HFFc6 (cell line): Measurements from ENCODE around the gene MED23. TPM values are rescaled to one million over a fixed set of nuclear protein-coding genes. Genes with fewer than 3 reads are reported as not detected.

Experiments used
- DNase-seq: peaks from one replicate; pipeline ENCODE4 v3.0.0-alpha.2; 2018
- H3K27ac Mint-ChIP-seq: 2 replicates; pipeline ENCODE4 v1.8.0; 2020; ENCODE audit warnings: mild to moderate bottlenecking, mixed read lengths
- H3K27me3 Mint-ChIP-seq: 2 replicates; pipeline ENCODE4 v1.8.0; 2021; ENCODE audit warnings: mild to moderate bottlenecking, moderate library complexity, mixed read lengths; ENCODE audit not compliant: insufficient read depth
- H3K36me3 Mint-ChIP-seq: 2 replicates; pipeline ENCODE4 v1.8.0; 2021; ENCODE audit warnings: low read depth, mixed read lengths
- H3K4me1 Mint-ChIP-seq: 2 replicates; pipeline ENCODE4 v1.8.0; 2020; ENCODE audit warnings: low read depth, mixed read lengths
- H3K4me3 Mint-ChIP-seq: 2 replicates; pipeline ENCODE4 v1.8.0; 2020; ENCODE audit warnings: mild to moderate bottlenecking, moderate library complexity, mixed read lengths
- H3K9me3 Mint-ChIP-seq: 2 replicates; pipeline ENCODE4 v1.8.0; 2020; ENCODE audit warnings: mild to moderate bottlenecking, mixed read lengths
- CTCF ChIP-seq: fragments of 200-600 bp; sonication (generic); IDR thresholded peaks from 2 replicates; pipeline ENCODE4 v1.5.0; 2021; ENCODE audit warnings: antibody characterized with exemption, mild to moderate bottlenecking
- total RNA-seq, 6 experiments: library from RNA; stranded (reverse); fragmentation: NEBNext Ultra II Directional; extraction: Animal tissue kit (Norgen Biotek cat#: 25700); gene quantifications; 2 replicates in 1 of 6; 3 replicates in 5 of 6; pipeline ENCODE4 v1.2.3, GENCODE V29; 2021

Gene MED23
- total RNA-seq, 6 experiments from 2014 or later = 20.5 to 27.3 (median 23.8) TPM

GRCh38 chr6:131592935-131593334 is 35.1 kb downstream of the MED23 start:
- no peaks in the 10 kb centered on the region for H3K4me1 Mint-ChIP-seq
- DNase-seq = no peak

GRCh38 chr6:131588643-131589042 is 39.4 kb downstream of the MED23 start:
- Mint-ChIP-seq H3K27ac (no peak overlapping the region), H3K4me1 (no peaks in the 10 kb centered on the region), H3K9me3 (no peaks in the 10 kb centered on the region), H3K36me3 (peaks cover 29% of the 10 kb centered on the region), H3K27me3 (no peaks in the 10 kb centered on the region), H3K4me3 (no peak overlapping the region)
- DNase-seq = no peak
- no peak for TF ChIP-seq CTCF

More at GRCh38 chr6:131592935-131593334, 35.1 kb downstream of the MED23 start:
- H3K27ac Mint-ChIP-seq = no peak overlapping the region
- H3K36me3 Mint-ChIP-seq = peaks cover 43% of the 10 kb centered on the region
- TF ChIP-seq CTCF = no peak
- no peaks in the 10 kb centered on the region for H3K9me3 Mint-ChIP-seq
- H3K4me3 Mint-ChIP-seq = no peak overlapping the region
- no peaks in the 10 kb centered on the region for H3K27me3 Mint-ChIP-seq

GRCh38 chr6:131587909-131588308 is 40.1 kb downstream of the MED23 start:
- no peaks in the 10 kb centered on the region for H3K9me3 Mint-ChIP-seq
- peaks cover 27% of the 10 kb centered on the region for H3K36me3 Mint-ChIP-seq
- H3K4me1 Mint-ChIP-seq = no peaks in the 10 kb centered on the region
- no peak for DNase-seq
- H3K4me3 Mint-ChIP-seq = no peak overlapping the region
- H3K27me3 Mint-ChIP-seq = no peaks in the 10 kb centered on the region
- TF ChIP-seq CTCF = no peak
- H3K27ac Mint-ChIP-seq = no peak overlapping the region

GRCh38 chr6:131586543-131586942 is 41.5 kb downstream of the MED23 start:
- DNase-seq = no peak
- Mint-ChIP-seq H3K4me1 (no peaks in the 10 kb centered on the region), H3K36me3 (peaks cover 18% of the 10 kb centered on the region), H3K4me3 (no peak overlapping the region), H3K27ac (no peak overlapping the region), H3K9me3 (no peaks in the 10 kb centered on the region), H3K27me3 (no peaks in the 10 kb centered on the region)
- no peak for TF ChIP-seq CTCF

- Mint-ChIP-seq H3K27ac (no peak overlapping the region), H3K4me3 (no peak overlapping the region), H3K9me3 (no peaks in the 10 kb centered on the region), H3K4me1 (no peaks in the 10 kb centered on the region), H3K27me3 (no peaks in the 10 kb centered on the region), H3K36me3 (peaks cover 6% of the 10 kb centered on the region)
- TF ChIP-seq CTCF = no peak
- DNase-seq = no peak
Observed at GRCh38 chr6:131581523-131581922, 46.5 kb downstream of the MED23 start.
